GM12892 (cell line): ENCODE data around the gene DPP9.

Experiments used
- POLR2A ChIP-seq: IDR thresholded peaks from 2 replicates; pipeline ENCODE4 v1.6.1; 2011; ENCODE audit warnings: low read depth, low read length, control low read depth
- POLR2AphosphoS5 ChIP-seq: IDR thresholded peaks from 2 replicates; pipeline ENCODE4 v1.6.1; 2011; ENCODE audit warnings: low read depth, low read length, control low read depth

GRCh38 chr19:4657835-4658234 is 65.8 kb downstream of the DPP9 start:
- TF ChIP-seq POLR2AphosphoS5 (no peak), POLR2A (no peak)
